GM12873 (cell line): ENCODE measurements around the gene CLDN19.
A peak's percentile ranks its signal among the peaks of the same experiment; 100 is the strongest.

Experiments
- TF ChIP-seq, protein P1 (sequence below): IDR thresholded peaks from 2 replicates; pipeline ENCODE4 v1.5.1; 2012; ENCODE audit warnings: low read depth, mild to moderate bottlenecking, moderate library complexity, low read length, control low read depth; ENCODE audit not compliant: insufficient read depth; ENCODE audit errors: missing control alignments

Gene CLDN19

GRCh38 chr1:42703888-42704464, 36.1 kb downstream of the CLDN19 start:
- TF ChIP-seq, protein P1, sequence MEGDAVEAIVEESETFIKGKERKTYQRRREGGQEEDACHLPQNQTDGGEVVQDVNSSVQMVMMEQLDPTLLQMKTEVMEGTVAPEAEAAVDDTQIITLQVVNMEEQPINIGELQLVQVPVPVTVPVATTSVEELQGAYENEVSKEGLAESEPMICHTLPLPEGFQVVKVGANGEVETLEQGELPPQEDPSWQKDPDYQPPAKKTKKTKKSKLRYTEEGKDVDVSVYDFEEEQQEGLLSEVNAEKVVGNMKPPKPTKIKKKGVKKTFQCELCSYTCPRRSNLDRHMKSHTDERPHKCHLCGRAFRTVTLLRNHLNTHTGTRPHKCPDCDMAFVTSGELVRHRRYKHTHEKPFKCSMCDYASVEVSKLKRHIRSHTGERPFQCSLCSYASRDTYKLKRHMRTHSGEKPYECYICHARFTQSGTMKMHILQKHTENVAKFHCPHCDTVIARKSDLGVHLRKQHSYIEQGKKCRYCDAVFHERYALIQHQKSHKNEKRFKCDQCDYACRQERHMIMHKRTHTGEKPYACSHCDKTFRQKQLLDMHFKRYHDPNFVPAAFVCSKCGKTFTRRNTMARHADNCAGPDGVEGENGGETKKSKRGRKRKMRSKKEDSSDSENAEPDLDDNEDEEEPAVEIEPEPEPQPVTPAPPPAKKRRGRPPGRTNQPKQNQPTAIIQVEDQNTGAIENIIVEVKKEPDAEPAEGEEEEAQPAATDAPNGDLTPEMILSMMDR: no peak

DNA sequence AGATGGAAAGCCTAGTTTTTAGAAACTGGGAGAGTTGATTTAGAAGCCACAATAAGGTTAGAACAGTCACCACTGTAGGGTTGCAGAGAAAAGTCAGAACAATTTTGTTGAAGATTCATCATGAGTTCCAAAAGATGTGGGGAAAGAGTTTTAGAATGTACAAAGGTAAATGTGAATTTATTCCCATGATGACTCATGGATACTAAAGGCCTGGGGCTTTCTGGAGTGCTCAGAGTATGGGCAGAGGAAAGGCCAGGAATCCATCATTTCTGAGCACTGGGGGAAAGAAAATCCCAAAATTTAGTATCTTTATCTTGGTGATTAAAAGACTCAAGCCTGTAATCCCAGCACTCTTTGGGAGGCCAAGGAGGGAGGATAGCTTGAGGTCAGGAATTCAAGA, 40.0 kb downstream of the CLDN19 start:
- TF ChIP-seq, protein P1: no peak

GRCh38 chr1:42698081-42698813, 41.8 kb downstream of the CLDN19 start:
- TF ChIP-seq, protein P1: no peak

DNA sequence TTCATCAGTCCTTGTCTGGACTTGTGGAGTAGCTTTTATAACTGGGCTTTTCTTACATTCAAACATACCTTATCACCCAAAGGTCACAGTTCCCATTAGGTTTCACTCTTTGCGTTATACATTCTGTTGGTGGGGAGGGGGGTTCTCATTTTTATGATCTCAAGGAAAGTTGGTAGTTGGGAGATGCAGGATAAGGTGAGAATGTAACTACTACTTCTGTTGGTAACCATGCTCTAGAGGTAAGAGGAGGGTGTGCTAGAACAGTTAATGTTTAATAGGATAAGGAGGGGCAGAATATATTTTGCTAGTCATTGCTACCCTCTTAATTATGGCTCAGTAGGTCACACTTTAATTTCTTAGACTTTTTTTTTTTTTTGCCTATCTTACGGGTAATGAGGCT, 47.1 kb downstream of the CLDN19 start:
- TF ChIP-seq, protein P1: no peak

GRCh38 chr1:42692461-42692860, 47.6 kb downstream of the CLDN19 start:
- TF ChIP-seq, protein P1: no peak

GRCh38 chr1:42691157-42691498, 48.9 kb downstream of the CLDN19 start:
- TF ChIP-seq, protein P1: no peak

- TF ChIP-seq, protein P1: peak; percentile 30
These were observed 49.4 kb downstream of the CLDN19 start for GRCh38 chr1:42690477-42691156.
